Stomach (tissue), 9 donors: ENCODE data around the gene GAL3ST2. TPM values are rescaled to one million over a fixed set of nuclear protein-coding genes. Genes with fewer than 3 reads are reported as not detected.
"Not testable (repeated sequence)": the region's sequence is repeated elsewhere in the genome, so short reads cannot be mapped to it uniquely, and the experiment has no call there.

ENCODE experiments used
- DNase-seq, 2 donors: peaks; one replicate each; pipeline versions ENCODE4 v3.0.0 to v3.0.0-alpha.2; 2013 to 2019
- H3K27ac ChIP-seq, 5 donors: fragments of 200-600 bp in 4 of 5; sonication (generic) in 4 of 5; one replicate each; pipeline ENCODE4 v1.5.1; 2013 to 2019; ENCODE audit warnings: mild to moderate bottlenecking in 1 of 5, moderate library complexity in 1 of 5
- H3K27me3 ChIP-seq, 3 donors: fragments of 200-600 bp; sonication (generic); one replicate each; pipeline ENCODE4 v1.5.1; 2017 to 2019; ENCODE audit warnings: mixed run types in 1 of 3
- H3K36me3 ChIP-seq, 4 donors: fragments of 200-600 bp; sonication (generic); 1 replicate in 3 of 4; 2 replicates in 1 of 4; pipeline ENCODE4 v1.5.1; 2016 to 2019
- H3K4me1 ChIP-seq, 4 donors: fragments of 200-600 bp; sonication (generic); one replicate each; pipeline ENCODE4 v1.5.1; 2016 to 2019
- H3K4me3 ChIP-seq, 4 donors: fragments of 200-600 bp; sonication (generic) in 3 of 4; one replicate each; pipeline ENCODE4 v1.5.1; 2016 to 2019; ENCODE audit warnings: mild to moderate bottlenecking in 1 of 4
- H3K9me3 ChIP-seq, 4 donors: fragments of 200-600 bp; sonication (generic); one replicate each; pipeline ENCODE4 v1.5.1; 2016 to 2019
- EP300 ChIP-seq: sonication (generic); formaldehyde crosslinking; IDR thresholded peaks from one replicate; pipeline ENCODE4 v1.6.1; 2017; ENCODE audit warnings: antibody characterized with exemption
- POLR2A ChIP-seq, 4 donors: fragments of 450-650 bp; IDR thresholded peaks; one replicate each; pipeline ENCODE4 v1.6.1; 2016; ENCODE audit warnings: antibody characterized with exemption in 4 of 4, control low read depth in 2 of 4, mild to moderate bottlenecking in 1 of 4, moderate library complexity in 1 of 4
- POLR2AphosphoS5 ChIP-seq, 3 donors: sonication (generic); formaldehyde crosslinking; IDR thresholded peaks; one replicate each; pipeline ENCODE4 v1.6.1; 2016; ENCODE audit warnings: antibody characterized with exemption in 3 of 3
- WGBS, 5 donors: extraction: QIAGEN DNeasy Blood & Tissue Kit in 3 of 5; methylation state at CpG; one replicate each; pipeline versions ENCODE4 v1.1.5 to v1.1.7; 2013 to 2018; 5-methylcytosine and 5-hydroxymethylcytosine counted together
- intact Hi-C: fragments of 100-400 bp; cut with DNase I; formaldehyde crosslinking; loops from one replicate; pipeline ENCODE4 v1.15.1; 2023; ENCODE audit warnings: low total_unique reads
- polyA plus RNA-seq, 3 donors: library from polyadenylated mRNA; stranded (reverse); fragments of 200-250 nt; gene quantifications; one replicate each; pipeline ENCODE4 v1.2.3, GENCODE V29; 2013
- total RNA-seq, 5 donors: library from RNA; depleted of rRNA; stranded (reverse); fragments of >200 nt; gene quantifications; one replicate each; pipeline versions ENCODE4 v1.1.0 to v1.2.3, GENCODE V29; 2014 to 2016
- TF ChIP-seq, protein P1 (sequence below), 7 experiments: fragments of 450-650 bp in 4 of 7; fragments of 200-600 bp in 3 of 7; sonication (generic) in 3 of 7; IDR thresholded peaks; one replicate each; pipeline ENCODE4 v1.5.1; 2016 to 2019; ENCODE audit warnings: antibody characterized with exemption in 7 of 7, control low read depth in 2 of 7, mild to moderate bottlenecking in 1 of 7
- donor health status: healthy with polysubstance abuse.
- donor health status: Bipolar disorder and iron deficiency.
- donor health status: healthy.

Gene GAL3ST2
- total and polyA plus RNA-seq, 8 donors: 311 TPM; not detected in 7

DNA sequence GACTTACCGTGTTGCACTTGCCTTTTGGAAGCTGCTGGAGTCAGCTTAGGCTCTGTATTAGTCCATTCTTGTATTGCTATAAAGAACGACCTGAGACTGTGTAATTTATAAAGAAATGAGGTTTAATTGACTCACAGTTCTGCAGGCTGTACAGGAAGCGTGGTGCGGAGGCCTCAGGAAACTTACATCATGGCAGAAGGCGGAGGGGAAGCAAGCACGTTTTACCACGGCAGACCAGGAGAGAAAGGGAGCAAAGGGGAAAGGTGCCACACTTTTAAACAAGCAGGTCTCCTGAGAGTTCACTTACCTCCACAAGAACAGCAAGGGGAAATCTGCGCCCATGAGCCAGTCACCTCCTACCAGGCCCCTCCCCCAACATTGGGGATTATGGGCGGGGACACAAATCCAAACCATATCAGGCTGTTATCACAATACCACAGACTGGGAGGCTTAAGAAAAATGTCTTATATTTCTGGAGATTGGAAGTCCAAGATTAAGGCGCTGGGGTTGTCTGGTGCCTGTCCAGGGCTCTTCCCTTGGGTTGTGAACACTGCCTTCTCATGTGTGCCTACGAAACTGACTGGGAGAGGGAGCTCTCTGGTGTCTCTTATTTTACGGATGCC, 45.8 kb upstream of the GAL3ST2 start:
- Histone ChIP-seq H3K36me3 (peaks cover 0 to 9% (median 5%) of the 10 kb centered on the region in 4 donors), H3K27me3 (no peaks in the 10 kb centered on the region), H3K4me1 (peaks cover 5 to 29% (median 13%) of the 10 kb centered on the region in 4 donors), H3K27ac (no peak overlapping the region), H3K9me3 (no peaks in the 10 kb centered on the region), H3K4me3 (no peak overlapping the region)
- DNase-seq: no peak
- TF ChIP-seq, protein P1, sequence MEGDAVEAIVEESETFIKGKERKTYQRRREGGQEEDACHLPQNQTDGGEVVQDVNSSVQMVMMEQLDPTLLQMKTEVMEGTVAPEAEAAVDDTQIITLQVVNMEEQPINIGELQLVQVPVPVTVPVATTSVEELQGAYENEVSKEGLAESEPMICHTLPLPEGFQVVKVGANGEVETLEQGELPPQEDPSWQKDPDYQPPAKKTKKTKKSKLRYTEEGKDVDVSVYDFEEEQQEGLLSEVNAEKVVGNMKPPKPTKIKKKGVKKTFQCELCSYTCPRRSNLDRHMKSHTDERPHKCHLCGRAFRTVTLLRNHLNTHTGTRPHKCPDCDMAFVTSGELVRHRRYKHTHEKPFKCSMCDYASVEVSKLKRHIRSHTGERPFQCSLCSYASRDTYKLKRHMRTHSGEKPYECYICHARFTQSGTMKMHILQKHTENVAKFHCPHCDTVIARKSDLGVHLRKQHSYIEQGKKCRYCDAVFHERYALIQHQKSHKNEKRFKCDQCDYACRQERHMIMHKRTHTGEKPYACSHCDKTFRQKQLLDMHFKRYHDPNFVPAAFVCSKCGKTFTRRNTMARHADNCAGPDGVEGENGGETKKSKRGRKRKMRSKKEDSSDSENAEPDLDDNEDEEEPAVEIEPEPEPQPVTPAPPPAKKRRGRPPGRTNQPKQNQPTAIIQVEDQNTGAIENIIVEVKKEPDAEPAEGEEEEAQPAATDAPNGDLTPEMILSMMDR (IDR thresholded peaks at IDR 0.05): no peak
- TF ChIP-seq POLR2A (IDR thresholded peaks at IDR 0.05) (no peak), EP300 (no peak), POLR2AphosphoS5 (IDR thresholded peaks at IDR 0.05) (no peak)
- WGBS, 5 donors: 65 to 79% (median 67%) methylated on average over 12 of the region's 12 CpGs
- intact Hi-C loops: no loop called here

DNA sequence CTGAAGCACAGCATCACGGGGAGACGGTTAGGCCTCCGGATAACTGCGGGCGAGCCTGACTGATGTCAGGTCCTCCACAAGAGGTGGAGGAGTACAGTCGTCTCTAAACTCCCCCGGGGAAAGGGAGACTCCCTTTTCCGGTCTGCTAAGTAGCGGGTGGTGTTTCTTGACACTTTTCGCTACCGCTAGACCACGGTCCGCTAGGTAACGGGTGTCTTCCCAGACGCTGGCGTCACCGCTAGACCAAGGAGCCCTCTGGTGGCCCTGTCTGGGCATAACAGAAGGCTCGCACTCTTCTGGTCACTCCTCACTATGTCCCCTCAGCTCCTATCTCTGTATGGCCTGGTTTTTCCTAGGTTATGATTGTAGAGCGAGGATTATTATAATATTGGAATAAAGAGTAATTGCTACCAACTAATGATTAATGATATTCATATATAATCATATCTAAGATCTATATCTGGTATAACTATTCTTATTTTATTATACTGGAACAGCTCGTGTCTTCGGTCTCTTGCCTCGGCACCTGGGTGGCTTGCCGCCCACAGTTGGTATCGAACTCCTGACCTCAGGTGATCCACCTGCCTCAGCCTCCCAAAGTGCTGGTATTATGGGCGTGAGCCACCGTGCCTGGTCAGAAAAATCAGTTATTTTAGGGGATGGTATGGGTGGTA, 44.0 kb upstream of the GAL3ST2 start:
- H3K36me3 ChIP-seq, H3K9me3 ChIP-seq, H3K27ac ChIP-seq, intact Hi-C loops, H3K4me3 ChIP-seq, H3K27me3 ChIP-seq: not testable (repeated sequence)
- TF ChIP-seq, protein P1 (IDR thresholded peaks at IDR 0.05): peak in 4 of 7 experiments; percentile 36 to 64 (median 51)
- H3K4me1 ChIP-seq: peaks cover 5 to 34% (median 17%) of the 10 kb centered on the region in 4 donors
- 38 to 56% (median 43%) methylated on average over 19 to 25 of the region's 26 CpGs for WGBS, 5 donors
- DNase-seq: peak in 1 of 2 donors; percentile 69

DNA sequence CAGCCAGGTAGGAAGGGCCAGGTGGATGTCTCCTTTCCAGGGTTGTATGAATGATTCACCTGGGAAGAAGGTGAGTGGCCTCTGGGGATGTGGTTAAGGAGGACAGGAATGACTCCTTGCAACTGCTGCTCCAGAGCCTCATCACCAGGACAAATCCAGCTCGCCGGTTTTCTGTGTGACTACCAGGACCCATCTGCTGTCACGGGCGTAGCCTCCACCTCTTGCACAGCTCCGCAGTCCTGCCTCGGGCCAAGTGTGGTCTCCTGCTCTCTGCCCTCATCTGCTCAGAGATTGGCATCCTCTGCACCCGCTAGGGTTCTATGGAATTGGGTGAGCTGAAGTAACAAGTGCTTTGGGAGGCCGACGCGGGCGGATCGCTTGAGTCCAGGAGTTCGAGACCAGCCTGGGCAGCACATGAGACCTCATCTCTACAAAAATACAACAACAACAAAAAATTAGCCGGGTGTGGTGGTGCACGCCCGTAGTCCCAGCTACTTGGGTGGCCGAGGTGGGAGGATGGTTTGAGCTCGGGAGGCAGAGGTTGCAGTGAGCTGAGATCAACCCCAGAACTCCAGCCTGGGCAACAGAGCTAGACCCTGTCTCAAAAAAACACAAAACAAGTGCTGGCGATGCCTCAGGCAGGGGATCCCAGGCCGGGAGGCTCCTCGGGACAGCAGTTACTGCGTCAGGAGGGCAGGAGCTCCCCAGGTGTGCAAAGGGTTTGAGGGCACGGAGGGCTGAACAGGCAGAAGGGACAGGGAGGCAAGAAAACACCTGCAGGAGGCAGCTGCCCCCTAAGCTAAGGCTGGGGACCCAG, 43.0 kb upstream of the GAL3ST2 start:
- H3K4me3 ChIP-seq: peak overlapping the region; percentile 85 to 93 (median 92)
- 82 to 88% (median 86%) methylated on average over 16 to 23 of the region's 23 CpGs for WGBS, 5 donors
- no peaks in the 10 kb centered on the region for H3K27me3 ChIP-seq
- no peaks in the 10 kb centered on the region for H3K9me3 ChIP-seq
- peak overlapping the region in 4 of 5 donors; percentile 60 to 94 (median 93) for H3K27ac ChIP-seq
- H3K36me3 ChIP-seq: peaks cover 0 to 8% (median 0%) of the 10 kb centered on the region in 4 donors
- TF ChIP-seq POLR2AphosphoS5 (IDR thresholded peaks at IDR 0.05): no peak
- intact Hi-C loops: no loop called here
- DNase-seq: no peak
- H3K4me1 ChIP-seq: peaks cover 5 to 34% (median 17%) of the 10 kb centered on the region in 4 donors

DNA sequence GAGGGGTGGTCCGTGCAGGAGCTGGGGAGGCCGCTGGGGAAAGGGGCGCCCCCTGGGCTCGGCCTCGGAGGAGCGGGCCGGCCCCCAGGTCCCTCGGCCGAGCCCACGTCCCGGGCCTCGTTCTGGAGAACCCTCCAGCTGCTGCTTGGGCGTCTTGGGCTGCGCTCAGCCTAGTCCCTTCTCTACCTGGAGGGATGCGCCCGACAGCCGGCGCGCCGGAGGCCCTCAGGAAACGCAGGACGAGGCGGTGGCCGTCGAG, 42.5 kb upstream of the GAL3ST2 start:
- H3K36me3 ChIP-seq: peaks cover 0 to 8% (median 1%) of the 10 kb centered on the region in 4 donors
- peak overlapping the region; percentile 85 to 93 (median 92) for H3K4me3 ChIP-seq
- intact Hi-C loops: no loop called here
- peaks cover 5 to 34% (median 17%) of the 10 kb centered on the region in 4 donors for H3K4me1 ChIP-seq
- DNase-seq: no peak
- 0 to 3% (median 1%) methylated on average over 5 to 25 of the region's 25 CpGs for WGBS, 5 donors
- peak overlapping the region; percentile 53 to 94 (median 93) for H3K27ac ChIP-seq
- H3K27me3 ChIP-seq: no peaks in the 10 kb centered on the region
- no peaks in the 10 kb centered on the region for H3K9me3 ChIP-seq
- TF ChIP-seq, protein P1 (IDR thresholded peaks at IDR 0.05): no peak
- no peak for TF ChIP-seq POLR2AphosphoS5 (IDR thresholded peaks at IDR 0.05)
- no peak for TF ChIP-seq EP300
- TF ChIP-seq POLR2A (IDR thresholded peaks at IDR 0.05): no peak
